ENCODE data around the gene SETD7. TPM values are rescaled to one million over a fixed set of nuclear protein-coding genes. Genes with fewer than 3 reads are reported as not detected.

Gene SETD7
- total and polyA plus RNA-seq, 2 of the 8 experiments (the other 6 are each of a cell fraction or from before 2014, with no cell fraction given): 1.5 to 4.6 TPM

DNA sequence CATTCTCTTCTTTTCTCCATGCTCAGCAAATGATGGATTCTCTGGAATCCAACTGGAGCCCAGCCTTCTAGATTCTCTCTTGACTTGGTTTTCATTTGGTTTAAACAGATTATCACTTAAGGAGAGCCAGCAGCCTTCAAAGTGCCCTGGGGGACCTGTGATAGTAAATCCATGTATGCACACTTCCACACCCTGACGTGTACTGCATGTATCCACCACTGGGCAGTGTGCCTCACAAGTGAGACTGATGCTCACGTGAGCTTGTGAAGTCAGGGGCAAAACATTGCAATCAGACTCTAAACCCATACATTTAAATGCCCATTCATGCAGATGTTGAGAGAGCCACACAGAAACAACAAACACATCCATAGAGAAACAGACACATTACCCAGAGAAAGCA, 28.0 kb upstream of the SETD7 start:
- Histone ChIP-seq H2BK5ac (ENCODE audit: low read depth, low read length) (no peak overlapping the region), H3K18ac (ENCODE audit: extremely low read depth, low read length) (no peak overlapping the region), H2BK20ac (ENCODE audit: low read length) (no peak overlapping the region), H3K23ac (ENCODE audit: insufficient read length) (no peak overlapping the region), H3K23me2 (ENCODE audit: low read depth, low read length) (no peaks in the 10 kb centered on the region), H2AFZ (ENCODE audit: low read length) (no peak overlapping the region), H3K4me3 (ENCODE audit: extremely low read depth in 1 of 4, insufficient read depth in 2 of 4, low read depth in 3 of 4, low read length in 4 of 4) (no peak overlapping the region), H2AK5ac (ENCODE audit: low read depth, low read length) (no peak overlapping the region), H2BK120ac (replicated peaks; ENCODE audit: low read depth, low read length) (no peak overlapping the region), H4K8ac (ENCODE audit: extremely low read depth, insufficient read depth, low read length) (no peak overlapping the region), H4K20me1 (replicated peaks in 1 of 2; ENCODE audit: control insufficient read depth in 1 of 2, insufficient read depth in 2 of 2, low read length in 2 of 2) (no peaks in the 10 kb centered on the region), H3K9me3 (ENCODE audit: insufficient read depth in 2 of 2, low read depth in 1 of 2, low read length in 1 of 2) (no peaks in the 10 kb centered on the region), H3K27me3 (replicated peaks in 1 of 4; ENCODE audit: control insufficient read depth in 3 of 4, extremely low read depth in 1 of 4, insufficient read depth in 3 of 4, low read length in 3 of 4) (peaks cover under 1 to 6% (median 4%) of the 10 kb centered on the region in 4 experiments; a peak in 6 of 7 replicates), H3K4ac (replicated peaks; ENCODE audit: insufficient read length, low read depth, low read length) (no peak overlapping the region), H3K79me2 (ENCODE audit: control insufficient read depth in 1 of 2, insufficient read depth in 2 of 2, low read length in 2 of 2) (no peaks in the 10 kb centered on the region), H3K14ac (ENCODE audit: insufficient read length) (no peak overlapping the region), H2BK15ac (ENCODE audit: low read length) (no peak overlapping the region), H3K9ac (replicated peaks in 1 of 4; ENCODE audit: extremely low read depth in 1 of 4, low read depth in 3 of 4, low read length in 3 of 4) (no peak overlapping the region), H3K4me1 (replicated peaks in 1 of 4; ENCODE audit: control insufficient read depth in 3 of 4, insufficient read depth in 4 of 4, low read length in 3 of 4) (no peaks in the 10 kb centered on the region), H3K27ac (ENCODE audit: low read depth, low read length) (no peak overlapping the region), H3K4me2 (ENCODE audit: insufficient read depth in 1 of 2, low read depth in 2 of 2, low read length in 2 of 2) (no peak overlapping the region), H3K79me1 (ENCODE audit: low read depth, low read length) (no peaks in the 10 kb centered on the region), H4K91ac (replicated peaks; ENCODE audit: insufficient read length, low read length) (no peak overlapping the region), H3K56ac (replicated peaks; ENCODE audit: insufficient read length, low read depth, low read length) (no peak overlapping the region), H2BK12ac (ENCODE audit: low read depth, low read length) (no peak overlapping the region), H3K36me3 (ENCODE audit: control insufficient read depth in 2 of 4, insufficient read depth in 4 of 4, low read length in 3 of 4) (no peaks in the 10 kb centered on the region), H4K5ac (ENCODE audit: insufficient read length, low read depth, low read length) (no peak overlapping the region)
- no peak for DNase-seq (ENCODE audit: low read depth in 1 of 2, low spot score in 2 of 2)
- no peak for TF ChIP-seq NANOG (IDR thresholded peaks at IDR 0.05; ENCODE audit: insufficient read depth, low read depth, low read length, poor library complexity, severe bottlenecking)
- TF ChIP-seq, protein P1, sequence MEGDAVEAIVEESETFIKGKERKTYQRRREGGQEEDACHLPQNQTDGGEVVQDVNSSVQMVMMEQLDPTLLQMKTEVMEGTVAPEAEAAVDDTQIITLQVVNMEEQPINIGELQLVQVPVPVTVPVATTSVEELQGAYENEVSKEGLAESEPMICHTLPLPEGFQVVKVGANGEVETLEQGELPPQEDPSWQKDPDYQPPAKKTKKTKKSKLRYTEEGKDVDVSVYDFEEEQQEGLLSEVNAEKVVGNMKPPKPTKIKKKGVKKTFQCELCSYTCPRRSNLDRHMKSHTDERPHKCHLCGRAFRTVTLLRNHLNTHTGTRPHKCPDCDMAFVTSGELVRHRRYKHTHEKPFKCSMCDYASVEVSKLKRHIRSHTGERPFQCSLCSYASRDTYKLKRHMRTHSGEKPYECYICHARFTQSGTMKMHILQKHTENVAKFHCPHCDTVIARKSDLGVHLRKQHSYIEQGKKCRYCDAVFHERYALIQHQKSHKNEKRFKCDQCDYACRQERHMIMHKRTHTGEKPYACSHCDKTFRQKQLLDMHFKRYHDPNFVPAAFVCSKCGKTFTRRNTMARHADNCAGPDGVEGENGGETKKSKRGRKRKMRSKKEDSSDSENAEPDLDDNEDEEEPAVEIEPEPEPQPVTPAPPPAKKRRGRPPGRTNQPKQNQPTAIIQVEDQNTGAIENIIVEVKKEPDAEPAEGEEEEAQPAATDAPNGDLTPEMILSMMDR (IDR thresholded peaks at IDR 0.05; ENCODE audit: control extremely low read depth in 1 of 3, insufficient read depth in 1 of 3, low read depth in 1 of 3, low read length in 3 of 3): peak in 1 of 3 experiments; percentile 4; a peak in 1 of 4 replicates
- POLR2A ChIA-PET (ENCODE audit: partially characterized antibody): interaction anchor here (0.5 kb wide), 1 partner anchor 381 kb away, joined by 3 read pairs; no protein-coding TSS in a partner anchor
- FAIRE-seq: no peak
- CTCF ChIA-PET (ENCODE audit: partially characterized antibody): interaction anchor here (0.7 to 9.1 kb wide), 6 partner anchors 13 to 670 kb away, joined by 3 to 43 read pairs (median 4); no protein-coding TSS in a partner anchor
- 83% methylated on average over 2 of the region's 2 CpGs; no CpG with 5 or more reads in 1 of the 2 experiments for WGBS, 2 experiments (ENCODE audit: extremely low coverage in 1 of 2, insufficient coverage in 1 of 2, insufficient read length in 1 of 2, insufficient replicate concordance in 2 of 2, low coverage in 1 of 2, low lambda C conversion rate in 2 of 2, missing lambda C conversion rate in 1 of 2)

Measured in H1 (cell line).